NCI-H2107 (cell line): ENCODE data around the gene SYNDIG1.

Experiments
- DNase-seq: peaks from one replicate; lab custom pipeline; 2025; lab: John Stamatoyannopoulos, UW

The SYNDIG1 gene

DNA sequence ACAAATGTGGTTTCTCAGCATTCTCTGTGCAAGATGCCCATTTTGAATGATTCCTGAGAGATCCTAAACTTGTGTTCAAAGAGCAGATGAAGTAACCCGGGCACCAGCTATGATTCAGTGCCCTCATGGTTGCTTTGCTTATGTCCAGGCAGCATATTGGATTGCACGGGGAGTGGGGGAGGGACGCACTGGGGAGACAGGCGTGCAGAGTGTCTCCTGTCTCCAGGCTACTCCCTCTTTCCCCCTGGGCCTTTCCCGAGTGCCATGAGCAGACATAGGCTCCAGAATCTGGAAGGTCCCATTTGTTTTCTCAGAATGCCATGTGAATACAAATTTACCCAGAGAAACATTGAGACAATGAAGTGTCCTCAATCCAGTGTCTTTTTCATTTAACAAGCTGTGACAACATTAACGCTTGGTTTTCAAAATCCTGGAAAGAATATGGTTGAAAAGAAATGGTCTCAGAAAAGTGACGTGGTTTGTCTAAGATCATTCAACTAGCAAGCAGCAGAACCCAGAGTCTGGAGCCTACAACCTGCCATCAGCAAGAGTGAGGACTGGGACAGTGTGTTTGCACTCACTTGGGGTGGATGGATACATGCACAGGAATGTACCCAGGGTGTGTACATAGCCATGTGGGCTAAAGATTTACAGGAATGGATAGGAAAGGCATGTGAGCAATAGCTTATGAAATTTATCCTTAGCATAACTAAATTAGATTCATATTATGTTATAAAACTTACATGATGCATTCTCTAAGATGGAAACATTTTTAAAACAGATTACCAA lies 4.2 kb downstream of the SYNDIG1 start:
- DNase-seq = no peak

DNA sequence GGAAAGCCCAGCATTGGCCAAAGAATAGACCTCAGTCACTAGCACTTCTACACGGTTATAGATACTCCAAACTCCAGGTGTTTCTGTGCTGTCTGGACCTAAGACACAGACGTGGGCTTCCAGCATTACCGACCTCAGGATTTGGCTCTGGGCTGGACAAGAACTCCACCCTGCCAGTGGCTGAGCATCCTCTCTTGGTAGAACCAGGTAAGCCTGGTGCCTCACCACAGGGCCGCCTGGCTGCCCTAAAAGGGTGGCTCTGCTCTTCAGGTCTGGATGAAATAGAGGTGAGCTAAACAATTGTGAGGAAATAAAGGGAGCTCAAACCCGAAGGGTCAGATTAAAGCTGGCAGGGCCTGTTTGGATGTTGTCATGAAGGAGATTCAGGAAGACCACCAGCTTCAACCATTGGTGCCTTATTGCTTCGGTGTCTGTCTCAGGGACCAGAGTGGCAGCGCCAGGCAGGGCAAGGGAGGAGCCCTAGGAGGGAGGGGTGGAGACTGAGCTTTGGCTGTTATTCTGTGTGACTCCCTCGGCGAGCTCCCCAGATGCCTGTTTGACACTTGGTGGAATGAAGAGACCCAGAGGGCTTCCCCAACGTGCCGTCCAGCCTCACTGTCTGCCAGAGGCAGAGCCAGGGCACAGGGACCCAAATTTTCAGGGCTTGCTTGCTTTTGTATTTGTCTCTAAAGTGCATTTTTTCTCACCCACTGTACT lies 8.6 kb downstream of the SYNDIG1 start:
- DNase-seq = no peak

DNA sequence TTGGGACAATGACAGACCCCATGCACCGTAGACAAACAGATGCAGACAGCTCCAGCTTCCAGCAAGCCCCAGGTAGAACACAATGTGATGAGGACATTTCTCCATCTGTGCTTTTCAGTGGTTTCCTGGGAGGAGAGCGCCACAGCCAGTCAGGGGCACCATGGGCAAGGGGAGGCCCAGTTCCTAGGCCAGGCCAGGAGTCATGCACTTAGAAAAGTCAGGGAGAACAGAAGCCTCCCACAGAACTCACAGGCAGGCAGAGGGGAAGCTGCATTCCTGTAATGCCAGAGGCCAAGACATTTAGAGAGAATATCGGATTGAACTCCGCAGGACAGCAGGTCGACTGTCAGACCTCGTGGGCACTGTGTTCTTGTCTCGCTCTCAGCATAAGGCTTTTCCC lies 9.2 kb downstream of the SYNDIG1 start:
- DNase-seq = no peak

DNA sequence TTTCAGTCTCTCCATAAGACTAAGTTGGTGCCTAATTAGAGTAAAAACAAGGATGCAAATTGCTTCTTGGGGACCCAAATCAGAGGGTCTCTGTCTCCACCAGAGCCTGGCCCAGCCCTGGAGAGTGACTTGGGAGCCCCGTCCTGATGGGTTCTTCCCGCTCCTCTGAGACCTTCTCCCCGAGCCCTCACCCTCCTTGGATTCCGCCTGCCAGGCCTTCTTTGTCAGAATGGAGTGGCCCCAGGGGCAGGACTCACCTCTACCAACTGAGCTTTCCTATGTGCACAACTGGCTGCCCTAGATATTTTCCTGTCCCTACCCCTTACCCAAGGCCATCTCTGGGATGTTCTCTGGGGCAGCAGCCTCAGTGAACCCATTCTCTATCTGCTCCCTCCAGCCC lies 9.7 kb downstream of the SYNDIG1 start:
- no peak for DNase-seq

DNA sequence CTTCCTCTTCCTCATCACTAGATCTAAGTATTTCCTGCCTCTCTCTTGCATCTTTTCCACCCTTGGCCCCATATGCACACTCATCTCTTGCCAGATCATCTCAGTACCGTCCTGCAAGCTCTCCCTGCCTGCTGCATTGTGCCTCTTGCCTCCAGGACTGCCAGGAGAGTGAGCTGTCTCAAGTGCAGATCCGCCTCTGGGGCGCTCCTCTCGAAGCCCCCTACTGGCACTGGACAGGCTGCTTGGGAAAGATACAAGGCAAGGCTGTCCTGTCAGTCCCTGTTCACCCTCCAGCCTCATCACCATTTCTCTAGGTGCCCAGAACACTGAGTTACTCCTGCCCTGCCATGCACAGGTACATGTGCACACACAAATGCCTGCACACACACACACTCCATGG lies 10.2 kb downstream of the SYNDIG1 start:
- no peak for DNase-seq

DNA sequence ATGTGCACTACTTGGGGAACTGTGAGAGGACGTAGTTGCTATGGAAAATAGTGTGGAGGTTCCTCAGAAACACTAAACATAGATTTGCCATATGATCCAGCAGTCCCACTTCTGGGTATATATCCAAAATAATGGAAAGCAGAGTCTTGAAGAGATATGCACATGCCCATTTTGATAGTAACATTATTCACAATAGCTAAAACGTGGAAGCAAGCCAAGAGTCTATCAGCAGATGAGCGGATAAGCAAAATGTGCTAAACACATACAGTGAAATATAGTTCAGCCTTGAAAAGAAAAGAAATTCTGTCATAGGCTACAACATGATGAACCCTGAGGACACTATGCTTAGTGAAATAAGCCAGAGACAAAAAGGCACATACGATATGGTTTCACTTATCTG lies 11.1 kb downstream of the SYNDIG1 start:
- DNase-seq = no peak

DNA sequence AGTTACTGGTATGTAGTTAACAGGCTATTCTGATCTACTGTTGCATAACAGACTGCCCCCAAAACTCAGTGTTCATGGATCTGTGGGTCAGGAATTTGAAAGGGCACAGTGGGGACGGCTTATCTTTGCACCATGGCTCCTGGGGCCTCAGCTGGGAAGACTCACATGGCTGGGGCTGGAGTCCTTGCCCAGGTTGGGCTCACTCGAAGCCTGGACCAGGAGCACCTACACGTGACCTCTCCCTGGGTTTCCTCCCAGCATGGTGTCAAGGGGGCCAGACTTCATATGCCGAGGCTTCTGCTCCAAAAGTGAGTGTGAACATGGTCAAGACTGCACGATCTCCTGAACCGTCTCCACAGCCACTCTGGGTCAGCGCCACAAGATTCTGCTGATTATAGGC lies 11.7 kb downstream of the SYNDIG1 start:
- DNase-seq = no peak

DNA sequence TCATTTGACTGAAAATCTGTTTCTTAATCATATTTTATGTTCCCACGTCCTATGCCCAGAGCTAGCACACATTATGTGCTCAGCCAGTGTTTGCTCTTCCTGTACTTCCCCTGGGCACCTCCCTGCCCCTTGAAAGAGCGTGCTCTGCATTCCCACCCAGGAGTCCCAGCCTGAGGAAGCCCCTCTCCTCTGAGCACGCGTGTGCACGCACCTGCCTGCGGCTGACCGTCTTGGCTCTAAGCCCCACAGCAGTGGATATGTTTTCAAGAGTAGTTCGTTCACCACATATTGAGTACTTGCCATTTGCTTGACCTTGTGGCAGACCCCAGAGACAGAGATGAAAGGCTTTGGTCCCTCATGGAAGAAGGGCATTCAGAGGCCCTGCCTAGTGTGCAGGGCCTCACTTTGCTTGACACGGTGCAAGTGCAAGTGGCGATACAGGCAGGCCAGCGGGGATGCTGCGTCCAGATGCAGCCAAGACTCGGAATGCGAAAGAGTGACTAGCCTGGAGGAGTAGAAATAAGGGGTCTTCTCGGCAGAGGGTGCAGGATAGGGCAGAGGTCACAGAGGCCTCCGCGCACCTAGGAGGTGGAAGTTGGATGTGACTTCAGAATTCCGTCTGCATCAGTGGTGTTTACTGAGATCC lies 14.1 kb downstream of the SYNDIG1 start:
- no peak for DNase-seq

DNA sequence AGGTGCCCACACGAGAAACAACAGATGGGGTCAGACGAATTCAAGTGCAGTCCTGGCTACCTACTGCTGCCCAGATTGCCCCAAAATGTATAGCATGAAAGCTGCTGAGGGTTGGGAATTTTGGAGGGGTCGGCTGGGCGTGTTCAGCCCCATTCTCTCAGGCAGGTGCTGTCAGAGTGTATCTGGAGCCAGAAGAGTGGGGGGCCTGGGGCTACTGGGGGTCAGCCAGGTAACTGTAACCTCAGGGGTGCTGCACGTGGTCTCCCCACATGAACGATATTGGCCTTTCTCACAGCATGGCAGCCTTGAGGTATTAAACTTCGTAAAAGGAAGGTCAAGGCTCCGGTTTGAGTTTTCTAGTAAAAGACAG lies 14.6 kb downstream of the SYNDIG1 start:
- no peak for DNase-seq

DNA sequence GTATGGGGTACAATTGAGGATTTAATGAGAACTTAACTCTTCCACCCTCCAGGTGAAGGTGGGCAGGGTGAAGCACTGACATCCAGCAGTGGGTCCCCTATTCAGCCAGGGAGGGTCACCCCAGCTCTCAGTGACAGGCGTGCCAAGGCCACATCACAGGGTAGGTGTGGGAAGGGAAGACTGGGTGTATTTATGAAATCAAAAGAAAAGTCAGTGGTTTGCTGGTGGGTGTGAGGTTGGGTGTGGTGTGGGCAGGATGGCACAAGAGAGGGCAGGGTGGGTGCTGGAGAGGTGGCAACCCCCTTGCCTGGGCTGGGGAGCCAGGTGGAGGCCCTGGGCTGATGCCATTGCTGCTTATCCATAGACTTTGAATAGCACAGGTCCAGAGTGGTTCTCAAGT lies 16.6 kb downstream of the SYNDIG1 start:
- DNase-seq = no peak

DNA sequence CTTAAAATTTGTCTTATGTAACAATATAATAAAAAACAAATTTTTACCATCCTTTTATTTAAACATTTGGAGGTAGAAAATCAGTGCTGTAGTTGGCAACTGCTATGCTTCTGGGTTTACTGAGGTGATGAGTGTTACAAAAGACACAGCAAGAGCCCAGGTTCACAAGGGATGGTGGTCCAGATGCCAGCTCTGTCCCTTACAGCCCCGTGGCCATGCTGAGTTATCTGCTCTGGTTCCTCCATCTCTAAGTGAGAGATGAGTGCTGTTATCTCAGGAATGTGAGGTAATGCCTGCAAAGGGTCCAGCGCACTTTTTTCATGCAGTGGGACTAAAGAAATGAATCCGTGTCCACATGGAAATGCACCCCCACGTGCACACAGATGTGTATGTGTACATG lies 17.8 kb downstream of the SYNDIG1 start:
- no peak for DNase-seq

DNA sequence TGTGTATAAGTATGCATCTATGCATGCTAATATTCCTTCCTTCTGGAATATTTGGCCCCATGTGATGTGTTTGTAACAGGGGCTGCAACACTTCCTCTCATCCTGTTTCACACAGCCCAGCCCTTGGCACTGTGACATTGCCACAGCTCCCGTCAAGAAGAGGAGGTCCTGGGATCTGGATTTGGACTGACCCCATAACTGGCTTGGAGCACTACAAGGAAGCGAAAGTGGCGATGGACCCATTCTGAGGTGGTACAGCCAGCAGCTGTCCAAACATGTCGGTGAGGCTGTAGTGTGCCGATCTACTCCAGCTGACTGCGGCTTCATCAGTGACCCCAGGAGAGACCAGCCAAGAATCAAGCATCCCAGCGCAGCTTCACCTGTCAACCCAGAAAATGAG lies 18.2 kb downstream of the SYNDIG1 start:
- DNase-seq = no peak

DNA sequence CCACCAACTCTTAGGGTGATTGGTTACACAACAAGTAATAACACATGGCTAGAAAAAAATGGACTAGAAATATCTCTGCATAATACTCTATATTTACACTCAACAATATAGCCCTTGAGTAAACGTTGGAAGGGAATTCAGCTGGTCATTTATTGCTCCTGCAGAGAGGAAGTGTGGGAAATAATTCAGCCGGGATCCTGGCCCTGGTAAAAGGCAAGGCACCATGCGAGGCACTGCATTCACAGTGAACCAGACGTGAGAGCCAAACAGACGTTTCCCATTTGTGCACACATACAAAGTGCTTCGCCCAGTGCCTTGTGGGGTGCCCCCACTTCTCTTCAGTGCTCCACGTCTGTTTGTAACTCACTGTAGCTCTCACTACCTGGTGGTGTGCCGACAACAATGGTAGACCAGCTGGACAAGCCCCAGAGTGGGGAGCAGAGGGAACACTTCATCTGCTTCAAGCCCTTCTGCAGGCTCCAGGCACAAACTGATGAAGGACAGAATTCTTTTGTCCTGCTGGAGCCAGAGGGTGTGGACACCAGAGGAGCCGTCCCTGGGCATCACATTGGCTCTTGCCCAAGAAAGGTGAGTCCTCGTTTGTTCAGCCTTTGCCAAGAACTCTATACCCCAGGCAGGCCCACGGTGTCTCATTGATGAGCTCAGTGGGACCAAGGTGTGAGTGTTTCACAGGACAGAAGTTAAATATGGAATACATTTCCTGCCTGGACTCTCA lies 18.8 kb downstream of the SYNDIG1 start:
- DNase-seq = no peak

DNA sequence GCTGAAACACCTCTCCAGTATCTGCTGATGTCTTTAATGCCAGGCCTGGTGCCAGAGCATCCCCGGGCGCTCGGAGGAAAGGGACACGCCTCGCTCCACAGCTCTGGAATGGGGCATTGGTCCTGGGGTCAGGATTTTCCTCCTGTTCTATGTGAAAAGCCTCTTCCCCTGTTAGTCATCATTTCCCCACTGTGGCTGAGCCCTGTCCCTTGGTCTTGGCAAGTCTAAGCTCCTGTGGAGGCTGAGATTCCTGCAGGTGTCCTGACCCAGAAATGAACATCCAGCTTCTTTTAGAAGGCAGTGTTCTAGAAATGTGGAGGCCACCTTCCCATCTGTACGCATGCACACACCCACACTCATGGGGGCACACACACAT lies 19.4 kb downstream of the SYNDIG1 start:
- no peak for DNase-seq

DNA sequence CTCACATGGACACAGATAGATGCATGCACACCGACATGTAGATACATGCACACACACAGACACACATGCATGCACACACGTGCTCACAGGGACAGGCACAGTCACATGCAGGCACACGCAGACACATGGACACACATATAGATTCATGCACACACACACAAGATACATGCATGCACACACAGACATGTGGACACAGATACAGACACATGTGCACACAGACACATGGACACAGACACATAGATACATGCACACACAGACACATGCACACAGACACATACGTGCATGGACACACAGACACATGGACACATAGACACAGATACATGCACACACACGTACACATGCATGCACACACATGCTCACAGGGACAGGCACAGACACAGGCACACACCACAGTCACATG lies 19.8 kb downstream of the SYNDIG1 start:
- DNase-seq = no peak

DNA sequence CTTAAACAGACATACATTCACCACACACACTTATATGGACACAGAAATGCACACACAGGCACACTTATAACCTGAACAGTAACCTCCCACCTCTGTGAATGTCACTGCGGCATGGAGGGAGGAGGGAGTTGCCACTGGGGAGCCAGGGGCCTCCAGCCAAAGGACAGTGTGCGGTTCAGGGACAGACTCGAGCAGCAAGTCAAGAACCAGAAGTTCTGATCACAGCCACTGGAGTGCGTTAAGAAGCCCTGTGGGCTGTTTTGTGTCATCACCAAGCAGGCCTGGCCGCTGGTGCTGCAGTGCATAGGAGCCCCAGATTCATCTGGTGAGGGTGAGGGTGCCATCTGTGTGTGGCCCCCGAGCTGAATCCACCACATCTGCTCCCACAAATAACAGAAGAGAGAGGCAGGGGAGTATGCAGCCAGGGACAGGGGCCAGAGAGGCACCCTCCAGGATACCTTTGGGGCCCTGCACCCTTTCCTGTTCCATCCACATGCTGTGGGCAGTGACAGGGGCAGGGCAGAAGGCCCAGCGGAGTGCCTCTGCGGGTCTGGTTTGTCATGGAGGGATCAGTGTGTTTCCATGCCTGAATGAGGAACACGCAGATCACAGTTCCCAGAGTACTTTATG lies 20.3 kb downstream of the SYNDIG1 start:
- DNase-seq = no peak

DNA sequence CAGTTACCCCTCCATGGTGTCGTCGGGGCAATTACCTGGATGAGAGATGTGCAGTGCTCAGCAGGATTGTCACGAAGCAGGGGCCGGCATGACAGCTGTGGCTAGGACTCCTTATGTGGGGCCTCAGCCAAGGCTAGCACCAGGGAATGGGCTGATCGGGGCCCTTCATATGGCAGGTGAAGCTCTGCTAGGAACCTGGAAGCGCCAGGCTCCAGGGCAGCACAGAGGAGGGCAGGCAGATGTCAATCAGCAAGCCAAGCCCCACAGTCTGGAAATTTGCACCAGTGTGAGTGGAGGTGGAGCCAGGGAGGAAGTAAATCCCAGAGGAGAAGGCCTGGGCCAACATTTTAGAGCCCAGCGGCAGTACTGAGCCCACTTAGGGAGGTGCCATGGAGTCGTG lies 21.2 kb downstream of the SYNDIG1 start:
- no peak for DNase-seq

DNA sequence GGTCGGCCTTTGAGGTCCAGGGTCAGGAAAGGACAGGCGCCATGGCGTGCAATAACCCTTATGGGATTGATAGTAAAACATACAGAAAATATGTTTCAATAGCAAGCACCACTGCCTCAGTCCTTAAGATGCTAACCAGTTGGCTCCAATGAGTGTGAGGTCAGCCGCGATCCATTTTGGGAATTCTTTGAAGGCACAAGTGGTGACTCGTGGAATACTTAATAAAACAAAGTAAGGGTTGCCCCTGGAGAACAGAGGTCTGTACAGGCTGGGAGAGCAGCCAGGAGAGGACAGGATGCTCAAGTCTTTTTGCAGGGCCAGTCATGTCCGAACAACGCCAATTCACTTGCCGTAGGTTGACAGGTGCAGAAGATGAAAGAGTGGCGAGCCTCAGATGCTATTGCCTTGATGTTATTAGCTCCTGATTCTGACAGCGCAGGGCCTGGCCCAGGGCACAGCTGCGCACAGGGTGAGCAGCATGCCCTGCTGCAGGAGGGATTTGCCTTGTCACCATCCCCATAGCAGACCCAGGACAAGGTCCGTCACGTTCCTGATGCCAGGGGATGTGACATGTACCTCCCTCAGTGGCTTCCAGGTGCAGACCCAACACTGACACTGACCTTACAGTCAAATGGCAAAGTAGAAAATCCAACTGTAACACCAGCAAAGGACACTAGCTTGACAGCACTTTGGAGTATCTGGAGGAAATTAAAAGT lies 21.8 kb downstream of the SYNDIG1 start:
- DNase-seq = no peak

DNA sequence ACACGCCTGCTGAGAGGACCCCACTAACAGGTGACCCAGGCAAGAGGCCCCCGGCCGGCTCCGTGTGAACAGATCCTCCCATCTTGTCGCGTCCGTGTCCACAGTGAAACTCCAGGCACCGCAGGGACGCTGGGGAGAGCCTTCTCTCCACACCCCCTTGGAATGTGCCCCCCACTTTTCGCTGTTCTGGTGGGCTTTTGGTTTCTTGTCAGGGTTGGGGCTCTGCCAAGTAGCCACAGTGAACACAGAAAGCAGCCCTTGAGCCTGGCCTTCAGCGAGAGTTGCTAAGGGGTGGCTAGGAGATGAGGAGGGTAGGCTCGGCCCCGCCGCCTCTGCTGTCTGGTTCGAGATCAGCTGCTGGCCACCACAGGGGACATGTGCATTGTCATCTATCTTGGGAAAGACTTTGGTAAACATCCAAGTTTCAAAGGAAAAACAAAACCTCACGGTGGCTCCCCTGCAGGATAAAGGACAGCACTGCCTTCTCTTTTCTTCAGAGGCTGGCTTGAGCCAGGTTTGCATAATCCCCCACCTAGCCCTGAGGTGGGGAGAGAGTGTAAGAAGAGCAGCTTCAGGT lies 22.7 kb downstream of the SYNDIG1 start:
- no peak for DNase-seq

DNA sequence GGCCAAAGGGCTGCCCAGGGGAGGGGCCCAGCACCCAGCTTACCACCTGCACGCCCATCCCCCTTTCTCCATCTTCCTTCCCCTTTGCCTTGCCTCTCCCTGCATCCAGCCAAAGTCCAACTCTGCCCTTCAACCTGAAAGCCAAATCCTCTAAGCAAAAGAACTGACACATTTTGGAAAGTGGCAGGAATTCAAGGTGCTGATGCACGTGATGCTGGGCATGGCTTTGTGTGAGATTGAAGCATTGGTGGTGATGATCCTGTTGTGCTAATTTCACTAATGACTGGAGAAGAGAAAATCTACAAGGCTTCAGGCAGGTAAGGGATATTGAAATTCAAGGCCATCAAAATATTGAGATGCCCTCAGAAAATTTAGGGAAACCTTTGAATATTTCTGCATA lies 23.3 kb downstream of the SYNDIG1 start:
- DNase-seq = no peak

DNA sequence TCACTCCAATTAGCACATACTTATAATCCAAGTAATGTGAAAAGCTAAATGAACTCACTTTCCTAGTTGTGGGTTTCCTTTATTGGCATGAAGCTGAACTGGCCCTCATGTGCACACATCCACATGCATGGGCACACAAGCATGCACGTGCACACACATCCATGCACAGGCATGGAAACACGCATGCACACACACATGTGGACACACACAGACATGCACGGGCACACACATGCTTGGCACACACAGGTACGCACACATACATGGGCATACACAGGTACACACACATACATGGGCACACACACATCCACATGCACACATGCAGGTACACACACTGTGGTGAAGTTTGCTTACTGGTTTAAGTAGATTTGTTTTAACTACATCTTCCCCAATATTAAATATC lies 23.8 kb downstream of the SYNDIG1 start:
- no peak for DNase-seq
